Ascending aorta (tissue), 2 donors: Measurements from ENCODE around the gene C16orf95. TPM values are rescaled to one million over a fixed set of nuclear protein-coding genes. Genes with fewer than 3 reads are reported as not detected.
"Not testable (repeated sequence)": the region's sequence is repeated elsewhere in the genome, so short reads cannot be mapped to it uniquely, and the experiment has no call there.

Experiments
- DNase-seq, 2 donors: peaks; one replicate each; pipeline ENCODE4 v3.0.0-alpha.2; 2019; ENCODE audit warnings: low spot score in 2 of 2
- H3K27ac ChIP-seq, 2 donors: fragments of 200-600 bp; sonication (generic); one replicate each; pipeline ENCODE4 v1.5.1; 2016 to 2017; ENCODE audit warnings: mild to moderate bottlenecking in 1 of 2
- H3K27me3 ChIP-seq: fragments of 200-600 bp; sonication (generic); one replicate; pipeline ENCODE4 v1.5.1; 2017
- H3K36me3 ChIP-seq, 2 donors: fragments of 200-600 bp; sonication (generic); one replicate each; pipeline ENCODE4 v1.5.1; 2016
- H3K4me1 ChIP-seq, 2 donors: fragments of 200-600 bp; sonication (generic); one replicate each; pipeline ENCODE4 v1.5.1; 2016 to 2017; ENCODE audit warnings: mild to moderate bottlenecking in 1 of 2
- H3K4me3 ChIP-seq, 2 donors: fragments of 200-600 bp; sonication (generic); one replicate each; pipeline ENCODE4 v1.5.1; 2016 to 2017; ENCODE audit warnings: mild to moderate bottlenecking in 1 of 2
- H3K9me3 ChIP-seq, 2 donors: fragments of 200-600 bp; sonication (generic); one replicate each; pipeline ENCODE4 v1.5.1; 2016
- intact Hi-C: fragments of 100-400 bp; cut with DNase I; formaldehyde crosslinking; loops from one replicate; pipeline ENCODE4 v1.15.1; 2023
- total RNA-seq: library from RNA; depleted of rRNA; stranded (reverse); fragments of >200 nt; gene quantifications from one replicate; pipeline ENCODE4 v1.1.0, GENCODE V29; 2016
- TF ChIP-seq, protein P1 (sequence below), 3 experiments: fragments of 200-600 bp in 2 of 3; fragments of 450-650 bp in 1 of 3; sonication (generic) in 2 of 3; IDR thresholded peaks; one replicate each; pipeline ENCODE4 v1.5.1; 2016 to 2019; ENCODE audit warnings: antibody characterized with exemption in 3 of 3, mild to moderate bottlenecking in 1 of 3, moderate library complexity in 1 of 3

Gene C16orf95
- total RNA-seq, result not detected

GRCh38 chr16:87316923-87317749, at the start of gene C16orf95:
Gene C16orf95 (minus strand): TSS chr16:87317392. CDS start chr16:87317242, 150 bp downstream.
- Histone ChIP-seq H3K36me3 (no peaks in the 10 kb centered on the region), H3K4me1 (peaks cover 6% of the 10 kb centered on the region in 2 donors), H3K27ac (peak within 1 kb of the TSS; percentile 95 to 96), H3K9me3 (no peaks in the 10 kb centered on the region), H3K27me3 (no peaks in the 10 kb centered on the region), H3K4me3 (peak within 1 kb of the TSS; percentile 82 to 98)
- intact Hi-C loops, result loop anchor here (1.0 to 2.0 kb wide), 3 partner anchors 66 to 762 kb away; partner anchors contain the start of genes FBXO31, MAP1LC3B and MTHFSD
- TF ChIP-seq, protein P1, sequence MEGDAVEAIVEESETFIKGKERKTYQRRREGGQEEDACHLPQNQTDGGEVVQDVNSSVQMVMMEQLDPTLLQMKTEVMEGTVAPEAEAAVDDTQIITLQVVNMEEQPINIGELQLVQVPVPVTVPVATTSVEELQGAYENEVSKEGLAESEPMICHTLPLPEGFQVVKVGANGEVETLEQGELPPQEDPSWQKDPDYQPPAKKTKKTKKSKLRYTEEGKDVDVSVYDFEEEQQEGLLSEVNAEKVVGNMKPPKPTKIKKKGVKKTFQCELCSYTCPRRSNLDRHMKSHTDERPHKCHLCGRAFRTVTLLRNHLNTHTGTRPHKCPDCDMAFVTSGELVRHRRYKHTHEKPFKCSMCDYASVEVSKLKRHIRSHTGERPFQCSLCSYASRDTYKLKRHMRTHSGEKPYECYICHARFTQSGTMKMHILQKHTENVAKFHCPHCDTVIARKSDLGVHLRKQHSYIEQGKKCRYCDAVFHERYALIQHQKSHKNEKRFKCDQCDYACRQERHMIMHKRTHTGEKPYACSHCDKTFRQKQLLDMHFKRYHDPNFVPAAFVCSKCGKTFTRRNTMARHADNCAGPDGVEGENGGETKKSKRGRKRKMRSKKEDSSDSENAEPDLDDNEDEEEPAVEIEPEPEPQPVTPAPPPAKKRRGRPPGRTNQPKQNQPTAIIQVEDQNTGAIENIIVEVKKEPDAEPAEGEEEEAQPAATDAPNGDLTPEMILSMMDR (IDR thresholded peaks at IDR 0.05), result peak in 2 of 3 experiments; percentile 69 to 73
- peak; percentile 80 to 98 for DNase-seq

DNA sequence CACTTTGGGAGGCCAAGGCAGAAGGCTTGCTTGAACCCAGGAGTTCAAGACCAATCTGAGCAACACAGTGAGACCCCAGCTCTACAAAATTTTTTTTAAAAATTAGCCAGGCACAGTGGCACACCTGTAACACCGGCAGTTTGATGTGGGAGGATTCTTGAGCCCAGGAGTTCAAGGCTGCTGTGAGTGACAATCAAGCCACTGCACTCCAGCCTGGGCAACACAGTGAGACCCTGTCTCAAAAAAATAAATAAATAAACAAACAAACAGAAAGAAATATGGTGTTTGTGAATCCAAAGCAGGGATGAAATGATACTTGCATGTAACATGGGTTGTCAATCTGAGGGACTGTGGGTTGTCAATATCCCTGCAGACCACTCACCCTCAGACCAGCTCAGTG, 49.7 kb upstream of the C16orf95 start:
- H3K27ac ChIP-seq, result no peak overlapping the region
- peaks cover 0 to 8% of the 10 kb centered on the region in 2 donors for H3K4me1 ChIP-seq
- peaks cover 6 to 13% of the 10 kb centered on the region in 2 donors for H3K36me3 ChIP-seq

GRCh38 chr16:87366288-87366687, 49.1 kb upstream of the C16orf95 start:
- intact Hi-C loops, result no loop called here
- peaks cover 10 to 19% of the 10 kb centered on the region in 2 donors for H3K36me3 ChIP-seq
- H3K27ac ChIP-seq, result no peak overlapping the region
- DNase-seq, result no peak
- TF ChIP-seq, protein P1 (IDR thresholded peaks at IDR 0.05), result no peak
- no peak overlapping the region for H3K4me3 ChIP-seq
- no peaks in the 10 kb centered on the region for H3K27me3 ChIP-seq
- H3K9me3 ChIP-seq, result no peaks in the 10 kb centered on the region
- peaks cover 0 to 8% of the 10 kb centered on the region in 2 donors for H3K4me1 ChIP-seq

More for the DNA sequence above, 49.7 kb upstream of the C16orf95 start:
- Histone ChIP-seq H3K4me3 (no peak overlapping the region), H3K9me3 (no peaks in the 10 kb centered on the region), H3K27me3 (no peaks in the 10 kb centered on the region)
- no peak for DNase-seq
- TF ChIP-seq, protein P1 (IDR thresholded peaks at IDR 0.05), result no peak
- intact Hi-C loops, result no loop called here

DNA sequence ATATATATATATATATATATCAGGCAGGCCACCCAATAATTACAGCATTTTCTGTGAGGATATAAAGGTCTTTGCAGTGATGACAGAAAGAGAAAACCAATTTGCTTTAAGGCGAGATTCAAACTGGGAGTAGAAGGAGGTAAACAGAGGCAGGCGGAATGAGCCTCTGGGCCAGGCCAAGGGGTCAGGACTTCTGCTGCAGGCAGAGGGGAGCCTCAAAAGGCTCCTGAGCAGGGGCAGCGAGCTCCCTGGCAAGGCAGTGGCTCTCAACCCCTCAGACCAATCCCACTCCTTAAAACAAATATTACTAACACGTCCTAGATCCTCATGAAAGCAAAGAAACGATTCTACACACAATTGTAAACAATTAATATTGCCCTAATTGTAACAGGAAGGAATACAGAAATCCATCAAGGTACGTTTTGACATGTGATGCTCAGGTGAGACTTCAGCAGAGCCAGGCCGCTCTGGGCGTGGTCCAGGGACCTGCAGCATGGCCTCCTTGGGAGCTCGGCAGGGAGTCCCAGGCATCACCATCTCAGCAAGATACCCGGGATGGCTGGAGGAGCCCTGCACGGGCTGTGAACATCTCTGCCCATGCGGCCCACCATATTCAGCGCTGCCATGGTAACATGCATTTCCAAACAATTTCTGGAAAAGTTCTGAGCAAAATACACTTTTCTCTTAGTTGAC, 48.0 kb upstream of the C16orf95 start:
- TF ChIP-seq, protein P1 (IDR thresholded peaks at IDR 0.05), result no peak
- peaks cover 0 to 5% of the 10 kb centered on the region in 2 donors for H3K4me1 ChIP-seq
- intact Hi-C loops, result no loop called here

DNA sequence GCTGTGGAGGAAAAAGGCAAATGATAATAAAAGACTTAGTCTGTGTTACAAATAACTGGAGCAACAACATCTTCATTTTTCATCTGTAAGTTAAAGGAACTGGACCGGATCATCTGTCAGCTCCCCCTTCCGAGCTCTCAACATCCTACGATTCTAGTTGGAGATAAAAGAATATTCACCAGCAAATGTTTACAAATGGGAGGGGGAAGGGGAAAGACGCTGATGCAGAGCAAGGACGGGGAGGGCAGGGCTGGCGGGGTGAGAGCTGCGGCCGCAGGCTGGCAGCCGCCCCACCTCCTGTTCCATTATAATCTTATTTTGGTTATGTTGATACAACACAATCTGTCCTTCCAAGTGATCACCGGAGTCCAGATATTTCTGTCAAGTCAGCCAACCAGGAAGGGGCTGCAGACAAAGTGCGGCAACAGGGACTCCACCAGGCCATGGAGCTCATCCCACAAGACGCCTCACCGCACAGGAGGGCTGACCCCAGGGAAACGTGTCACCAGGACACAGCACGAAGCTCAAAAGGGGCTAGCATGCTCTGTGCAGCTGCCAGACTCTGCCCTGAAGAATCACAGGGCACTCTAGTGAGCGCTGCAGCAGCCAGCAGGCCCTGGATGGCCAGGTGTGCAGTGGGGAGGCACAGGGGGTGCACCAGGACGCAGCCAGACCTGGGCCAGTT, 46.7 kb upstream of the C16orf95 start:
- H3K4me3 ChIP-seq, result no peak overlapping the region
- H3K27me3 ChIP-seq, result no peaks in the 10 kb centered on the region
- H3K27ac ChIP-seq, result no peak overlapping the region
- peaks cover 0 to 5% of the 10 kb centered on the region in 2 donors for H3K4me1 ChIP-seq
- H3K36me3 ChIP-seq, result peaks cover 23 to 36% of the 10 kb centered on the region in 2 donors
- H3K9me3 ChIP-seq, result no peaks in the 10 kb centered on the region
- intact Hi-C loops, result no loop called here
- no peak for DNase-seq
- TF ChIP-seq, protein P1 (IDR thresholded peaks at IDR 0.05), result no peak

More for the DNA sequence above, 48.0 kb upstream of the C16orf95 start:
- no peak overlapping the region for H3K27ac ChIP-seq
- no peak for DNase-seq
- no peak overlapping the region for H3K4me3 ChIP-seq
- no peaks in the 10 kb centered on the region for H3K27me3 ChIP-seq
- no peaks in the 10 kb centered on the region for H3K9me3 ChIP-seq
- H3K36me3 ChIP-seq, result peaks cover 11 to 23% of the 10 kb centered on the region in 2 donors

DNA sequence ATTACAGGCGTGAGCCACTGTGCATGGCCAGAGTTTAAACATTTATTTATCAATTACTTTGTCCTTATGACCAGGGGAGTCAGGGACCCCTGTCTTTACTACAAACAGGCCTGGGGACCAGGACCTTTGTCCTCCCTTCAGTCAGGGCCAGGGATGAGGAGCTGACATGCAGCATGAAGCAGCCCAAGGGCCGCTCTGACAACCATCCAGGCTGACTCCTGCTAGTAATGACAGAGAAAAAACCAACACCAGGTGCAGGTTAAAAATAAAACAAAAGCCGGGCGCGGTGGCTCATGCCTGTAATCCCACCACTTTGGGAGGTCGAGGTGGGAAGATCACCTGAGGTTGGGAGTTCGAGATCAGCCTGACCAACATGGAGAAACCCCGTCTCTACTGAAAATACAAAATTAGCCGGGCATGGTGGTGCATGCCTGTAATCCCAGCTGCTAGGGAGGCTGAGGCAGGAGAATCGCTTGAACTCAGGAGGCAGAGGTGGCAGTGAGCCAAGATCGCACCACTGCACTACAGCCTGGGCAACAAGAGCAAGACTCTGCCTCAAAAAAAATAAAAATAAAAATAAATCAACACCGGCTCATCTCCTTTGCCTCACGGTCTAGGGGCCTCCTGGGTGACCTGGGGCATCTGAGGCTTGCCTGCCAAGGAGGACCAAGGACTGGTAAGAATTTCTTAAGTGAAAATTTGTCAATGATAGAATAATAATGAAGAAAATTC, 45.8 kb upstream of the C16orf95 start:
- peaks cover 31 to 45% of the 10 kb centered on the region in 2 donors for H3K36me3 ChIP-seq
- intact Hi-C loops, result not testable (repeated sequence)

More for the DNA sequence above, 45.8 kb upstream of the C16orf95 start:
- not testable (repeated sequence) for H3K4me1 ChIP-seq, H3K27me3 ChIP-seq, DNase-seq, H3K9me3 ChIP-seq, H3K27ac ChIP-seq, H3K4me3 ChIP-seq
